ENCODE data around the gene TSPAN3. TPM values are rescaled to one million over a fixed set of nuclear protein-coding genes. Genes with fewer than 3 reads are reported as not detected.

The TSPAN3 gene
- polyA plus RNA-seq, 1 donor = 556 TPM

- Histone ChIP-seq H3K4me3 (ENCODE audit: low read length) (no peak overlapping the region), H3K9me3 (ENCODE audit: control insufficient read depth, low read depth, low read length) (no peaks in the 10 kb centered on the region), H3K27me3 (ENCODE audit: control insufficient read depth, insufficient read depth, low read length) (peaks cover 3% of the 10 kb centered on the region), H3K4me1 (ENCODE audit: control insufficient read depth, insufficient read depth, low read length) (peaks cover 4% of the 10 kb centered on the region), H3K27ac (ENCODE audit: low read length) (no peak overlapping the region), H3K36me3 (ENCODE audit: control insufficient read depth, insufficient read depth, low read length) (no peaks in the 10 kb centered on the region)
- WGBS (ENCODE audit: insufficient coverage, low lambda C conversion rate) = no CpG with 5 or more reads among the region's 20 CpGs
- DNase-seq = no peak
Observed at GRCh38 chr15:77023576-77024272, 47.2 kb downstream of the TSPAN3 start.

GRCh38 chr15:77022646-77023575 lies 48.0 kb downstream of the TSPAN3 start:
- Histone ChIP-seq H3K9me3 (ENCODE audit: control insufficient read depth, low read depth, low read length) (no peaks in the 10 kb centered on the region), H3K4me1 (ENCODE audit: control insufficient read depth, insufficient read depth, low read length) (no peaks in the 10 kb centered on the region), H3K27ac (ENCODE audit: low read length) (no peak overlapping the region), H3K27me3 (ENCODE audit: control insufficient read depth, insufficient read depth, low read length) (peaks cover 1% of the 10 kb centered on the region), H3K36me3 (ENCODE audit: control insufficient read depth, insufficient read depth, low read length) (no peaks in the 10 kb centered on the region), H3K4me3 (ENCODE audit: low read length) (no peak overlapping the region)
- 100% methylated on average over 2 of the region's 14 CpGs for WGBS (ENCODE audit: insufficient coverage, low lambda C conversion rate)
- no peak for DNase-seq

- no peak for DNase-seq
- Histone ChIP-seq H3K4me1 (ENCODE audit: control insufficient read depth, insufficient read depth, low read length) (no peaks in the 10 kb centered on the region), H3K27ac (ENCODE audit: low read length) (no peak overlapping the region)
Observed at GRCh38 chr15:77021803-77022381, 49.0 kb downstream of the TSPAN3 start.

GRCh38 chr15:77021088-77021481 lies 49.8 kb downstream of the TSPAN3 start:
- H3K27ac ChIP-seq (ENCODE audit: low read length) = no peak overlapping the region
- no peaks in the 10 kb centered on the region for H3K4me1 ChIP-seq (ENCODE audit: control insufficient read depth, insufficient read depth, low read length)
- no peaks in the 10 kb centered on the region for H3K27me3 ChIP-seq (ENCODE audit: control insufficient read depth, insufficient read depth, low read length)
- DNase-seq = no peak
- H3K4me3 ChIP-seq (ENCODE audit: low read length) = no peak overlapping the region
- no peaks in the 10 kb centered on the region for H3K9me3 ChIP-seq (ENCODE audit: control insufficient read depth, low read depth, low read length)
- WGBS (ENCODE audit: insufficient coverage, low lambda C conversion rate) = no CpG with 5 or more reads among the region's 9 CpGs
- no peaks in the 10 kb centered on the region for H3K36me3 ChIP-seq (ENCODE audit: control insufficient read depth, insufficient read depth, low read length)

More at GRCh38 chr15:77021803-77022381, 49.0 kb downstream of the TSPAN3 start:
- Histone ChIP-seq H3K4me3 (ENCODE audit: low read length) (no peak overlapping the region), H3K36me3 (ENCODE audit: control insufficient read depth, insufficient read depth, low read length) (no peaks in the 10 kb centered on the region), H3K27me3 (ENCODE audit: control insufficient read depth, insufficient read depth, low read length) (no peaks in the 10 kb centered on the region), H3K9me3 (ENCODE audit: control insufficient read depth, low read depth, low read length) (no peaks in the 10 kb centered on the region)
- no CpG with 5 or more reads among the region's 7 CpGs for WGBS (ENCODE audit: insufficient coverage, low lambda C conversion rate)

GRCh38 chr15:77020348-77021087 lies 50.4 kb downstream of the TSPAN3 start:
- no CpG with 5 or more reads among the region's 6 CpGs for WGBS (ENCODE audit: insufficient coverage, low lambda C conversion rate)
- Histone ChIP-seq H3K9me3 (ENCODE audit: control insufficient read depth, low read depth, low read length) (no peaks in the 10 kb centered on the region), H3K27me3 (ENCODE audit: control insufficient read depth, insufficient read depth, low read length) (no peaks in the 10 kb centered on the region), H3K36me3 (ENCODE audit: control insufficient read depth, insufficient read depth, low read length) (no peaks in the 10 kb centered on the region), H3K27ac (ENCODE audit: low read length) (no peak overlapping the region), H3K4me1 (ENCODE audit: control insufficient read depth, insufficient read depth, low read length) (no peaks in the 10 kb centered on the region), H3K4me3 (ENCODE audit: low read length) (no peak overlapping the region)
- no peak for DNase-seq

GRCh38 chr15:77019521-77020331 lies 51.2 kb downstream of the TSPAN3 start:
- H3K36me3 ChIP-seq (ENCODE audit: control insufficient read depth, insufficient read depth, low read length) = no peaks in the 10 kb centered on the region
- DNase-seq = no peak
- whole genome bisulfite sequencing (ENCODE audit: insufficient coverage, low lambda C conversion rate) = no CpG with 5 or more reads among the region's 12 CpGs
- H3K4me1 ChIP-seq (ENCODE audit: control insufficient read depth, insufficient read depth, low read length) = no peaks in the 10 kb centered on the region
- H3K4me3 ChIP-seq (ENCODE audit: low read length) = no peak overlapping the region
- H3K27me3 ChIP-seq (ENCODE audit: control insufficient read depth, insufficient read depth, low read length) = no peaks in the 10 kb centered on the region
- no peaks in the 10 kb centered on the region for H3K9me3 ChIP-seq (ENCODE audit: control insufficient read depth, low read depth, low read length)
- no peak overlapping the region for H3K27ac ChIP-seq (ENCODE audit: low read length)

DNA sequence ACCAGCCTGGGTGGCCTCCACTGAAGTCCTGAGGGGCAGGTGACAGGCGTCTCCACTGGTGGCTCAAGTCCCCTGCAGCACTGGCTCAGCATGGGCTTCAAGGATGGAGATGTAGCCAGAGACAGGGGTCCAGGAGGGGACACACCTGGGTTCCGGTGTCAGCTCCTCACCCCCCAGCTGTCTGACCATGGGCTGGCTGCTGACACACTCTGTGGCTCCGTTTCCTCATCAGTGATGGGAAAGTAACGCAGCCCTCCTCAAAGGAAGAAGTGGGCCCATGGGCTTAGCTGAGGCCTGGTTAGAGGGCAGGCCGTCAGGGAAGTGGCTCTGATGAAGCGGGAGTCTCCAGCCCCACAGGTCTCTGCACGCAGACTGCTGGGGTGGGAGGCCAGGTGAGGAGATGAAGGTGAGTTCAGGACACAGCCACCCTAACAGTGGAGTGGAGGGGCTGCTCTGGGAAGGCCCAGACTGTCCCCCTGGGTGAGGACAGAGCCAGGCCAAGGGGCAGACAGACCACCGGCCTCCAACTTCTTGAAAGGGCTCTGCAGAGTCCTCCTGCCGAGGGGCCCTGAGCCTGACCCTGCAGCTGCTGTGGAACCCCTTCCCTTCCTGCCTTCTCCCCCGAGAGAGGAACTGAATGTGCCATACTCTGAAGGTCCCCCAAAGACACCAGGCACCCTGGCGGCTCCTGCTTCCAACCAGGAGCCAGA lies 52.0 kb downstream of the TSPAN3 start:
- H3K4me1 ChIP-seq (ENCODE audit: control insufficient read depth, insufficient read depth, low read length) = no peaks in the 10 kb centered on the region
- no peaks in the 10 kb centered on the region for H3K9me3 ChIP-seq (ENCODE audit: control insufficient read depth, low read depth, low read length)
- H3K27ac ChIP-seq (ENCODE audit: low read length) = no peak overlapping the region
- no peak for DNase-seq
- H3K27me3 ChIP-seq (ENCODE audit: control insufficient read depth, insufficient read depth, low read length) = no peaks in the 10 kb centered on the region
- no CpG with 5 or more reads among the region's 11 CpGs for WGBS (ENCODE audit: insufficient coverage, low lambda C conversion rate)
- H3K4me3 ChIP-seq (ENCODE audit: low read length) = no peak overlapping the region
- H3K36me3 ChIP-seq (ENCODE audit: control insufficient read depth, insufficient read depth, low read length) = no peaks in the 10 kb centered on the region

DNA sequence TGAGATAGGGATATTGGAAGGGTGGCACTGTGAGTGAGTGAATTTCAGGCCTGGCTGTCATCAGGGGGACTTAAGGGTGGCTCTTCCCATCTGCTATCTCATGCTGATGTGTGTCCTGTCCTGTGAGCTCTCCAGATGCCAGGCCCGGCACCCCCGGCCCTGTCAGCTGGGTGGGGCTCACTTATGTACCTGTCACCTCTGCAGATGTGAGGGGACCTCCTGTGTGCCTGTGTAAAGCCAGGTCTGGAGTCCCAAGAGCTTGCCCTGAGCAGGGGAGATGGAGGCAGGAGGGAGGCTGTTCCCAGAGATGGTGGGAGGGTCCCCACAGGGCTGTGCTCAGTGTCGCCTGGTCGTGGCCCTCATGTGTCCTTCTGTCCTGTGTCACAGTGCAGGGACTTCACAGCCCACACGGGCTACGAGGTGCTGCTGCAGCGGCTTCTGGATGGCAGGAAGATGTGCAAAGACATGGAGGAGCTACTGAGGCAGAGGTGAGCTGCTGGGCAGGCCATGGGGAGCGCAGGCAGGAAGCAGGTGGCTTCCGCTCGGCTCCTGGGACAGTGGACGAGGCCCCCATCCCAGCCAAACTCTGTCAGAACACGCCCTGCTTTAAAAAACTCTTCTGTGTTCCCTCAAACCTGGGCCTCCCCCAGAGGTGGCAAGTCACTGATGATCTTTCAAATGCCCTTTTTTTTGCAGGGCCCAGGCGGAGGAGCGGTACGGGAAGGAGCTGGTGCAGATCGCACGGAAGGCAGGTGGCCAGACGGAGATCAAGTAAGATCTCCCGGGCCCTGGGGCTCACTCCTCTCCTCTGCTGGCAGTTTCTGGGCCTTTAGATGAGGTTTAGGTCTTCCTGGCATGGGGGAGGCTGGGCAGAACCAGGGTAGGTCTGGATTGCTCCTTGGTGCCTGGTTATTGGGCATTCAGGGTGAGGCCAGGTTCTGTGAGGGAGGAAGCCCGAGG lies 52.9 kb downstream of the TSPAN3 start:
- Histone ChIP-seq H3K4me3 (ENCODE audit: low read length) (no peak overlapping the region), H3K27ac (ENCODE audit: low read length) (no peak overlapping the region), H3K27me3 (ENCODE audit: control insufficient read depth, insufficient read depth, low read length) (no peaks in the 10 kb centered on the region), H3K4me1 (ENCODE audit: control insufficient read depth, insufficient read depth, low read length) (no peaks in the 10 kb centered on the region), H3K36me3 (ENCODE audit: control insufficient read depth, insufficient read depth, low read length) (no peaks in the 10 kb centered on the region), H3K9me3 (ENCODE audit: control insufficient read depth, low read depth, low read length) (no peaks in the 10 kb centered on the region)
- no CpG with 5 or more reads among the region's 20 CpGs for WGBS (ENCODE audit: insufficient coverage, low lambda C conversion rate)
- DNase-seq = no peak

Data from large intestine (tissue), 3 donors.